H9 (cell line): Measurements from ENCODE around the gene SRPX. TPM values are rescaled to one million over a fixed set of nuclear protein-coding genes. Genes with fewer than 3 reads are reported as not detected.

Source experiments
- DNase-seq: peaks from one replicate; pipeline ENCODE4 v3.0.0-alpha.2; 2017
- H2AFZ ChIP-seq: one replicate; pipeline ENCODE4 v1.6.1; 2013; ENCODE audit warnings: mild to moderate bottlenecking, low read length, control low read depth, moderate library complexity
- H2AK5ac ChIP-seq: 2 replicates; pipeline ENCODE4 v1.6.1; 2013; ENCODE audit warnings: low read length, control low read depth, mixed read lengths; ENCODE audit not compliant: insufficient read length
- H2BK120ac ChIP-seq: one replicate; pipeline ENCODE4 v1.6.1; 2013; ENCODE audit warnings: low read depth, mild to moderate bottlenecking, low read length, control low read depth, inconsistent platforms; ENCODE audit not compliant: poor library complexity, severe bottlenecking
- H2BK12ac ChIP-seq: 2 replicates; pipeline ENCODE4 v1.6.1; 2013; ENCODE audit warnings: low read length, control low read depth, mixed read lengths, low read depth; ENCODE audit not compliant: insufficient read length
- H2BK15ac ChIP-seq: 2 replicates; pipeline ENCODE4 v1.6.1; 2013; ENCODE audit warnings: low read depth, low read length, control low read depth
- H2BK20ac ChIP-seq: one replicate; pipeline ENCODE4 v1.6.1; 2013; ENCODE audit warnings: low read depth, mild to moderate bottlenecking, low read length, control low read depth, inconsistent platforms; ENCODE audit not compliant: poor library complexity, severe bottlenecking
- H2BK5ac ChIP-seq: 2 replicates; pipeline ENCODE4 v1.6.1; 2013; ENCODE audit warnings: low read length, control low read depth, mixed read lengths; ENCODE audit not compliant: insufficient read length
- H3K14ac ChIP-seq: 2 replicates; pipeline ENCODE4 v1.6.1; 2013; ENCODE audit warnings: low read length, control low read depth; ENCODE audit not compliant: insufficient read depth
- H3K18ac ChIP-seq: 2 replicates; pipeline ENCODE4 v1.6.1; 2013; ENCODE audit warnings: low read depth, mild to moderate bottlenecking, mixed read lengths, low read length, control low read depth; ENCODE audit not compliant: insufficient read length
- H3K23ac ChIP-seq: 2 replicates; pipeline ENCODE4 v1.6.1; 2013; ENCODE audit warnings: low read length, control low read depth, mixed read lengths, low read depth; ENCODE audit not compliant: insufficient read length
- H3K23me2 ChIP-seq: 2 replicates; pipeline ENCODE4 v1.6.1; 2013; ENCODE audit warnings: low read depth, mild to moderate bottlenecking, mixed read lengths, low read length, control low read depth; ENCODE audit not compliant: insufficient read length, poor library complexity, severe bottlenecking
- H3K27ac ChIP-seq: 2 replicates; pipeline ENCODE4 v1.5.1; 2013; ENCODE audit warnings: low read length, control low read depth, mixed read lengths, low read depth; ENCODE audit not compliant: insufficient read length
- H3K27me3 ChIP-seq: 2 replicates; pipeline ENCODE4 v1.6.1; 2013; ENCODE audit warnings: low read length, control low read depth, inconsistent platforms; ENCODE audit not compliant: insufficient read depth
- H3K4ac ChIP-seq: 2 replicates; pipeline ENCODE4 v1.6.1; 2013; ENCODE audit warnings: low read depth, mild to moderate bottlenecking, control low read depth, inconsistent platforms, low read length, moderate library complexity
- H3K4me1 ChIP-seq: 2 replicates; pipeline ENCODE4 v1.6.1; 2013; ENCODE audit warnings: low read length, control low read depth, inconsistent platforms; ENCODE audit not compliant: insufficient read depth
- H3K4me2 ChIP-seq: 2 replicates; pipeline ENCODE4 v1.6.1; 2013; ENCODE audit warnings: low read length, control low read depth, mixed read lengths; ENCODE audit not compliant: insufficient read length, insufficient read depth
- H3K56ac ChIP-seq: 2 replicates; pipeline ENCODE4 v1.6.1; 2013; ENCODE audit warnings: low read depth, mild to moderate bottlenecking, mixed read lengths, low read length, control low read depth; ENCODE audit not compliant: insufficient read length
- H3K79me1 ChIP-seq: 2 replicates; pipeline ENCODE4 v1.6.1; 2013; ENCODE audit warnings: low read depth, mild to moderate bottlenecking, moderate library complexity, low read length, control low read depth, inconsistent platforms; ENCODE audit not compliant: insufficient read depth, poor library complexity, severe bottlenecking
- H3K79me2 ChIP-seq: 2 replicates; pipeline ENCODE4 v1.6.1; 2013; ENCODE audit warnings: low read length, control low read depth, inconsistent platforms; ENCODE audit not compliant: insufficient read depth
- H3K9ac ChIP-seq: 2 replicates; pipeline ENCODE4 v1.6.1; 2013; ENCODE audit warnings: low read length, control low read depth, mixed read lengths; ENCODE audit not compliant: insufficient read length; ENCODE audit errors: extremely low read depth
- H3K9me3 ChIP-seq: one replicate; pipeline ENCODE4 v1.6.1; 2013; ENCODE audit warnings: low read depth, low read length, inconsistent platforms; ENCODE audit not compliant: control insufficient read depth
- H3T11ph ChIP-seq: one replicate; pipeline ENCODE4 v1.6.1; 2013; ENCODE audit warnings: mild to moderate bottlenecking, low read length, control low read depth, inconsistent platforms
- H4K20me1 ChIP-seq: one replicate; pipeline ENCODE4 v1.6.1; 2013; ENCODE audit not compliant: control insufficient read depth, insufficient read length, insufficient read depth
- H4K5ac ChIP-seq: 2 replicates; pipeline ENCODE4 v1.6.1; 2013; ENCODE audit warnings: low read depth, mild to moderate bottlenecking, mixed read lengths, low read length, control low read depth; ENCODE audit not compliant: insufficient read length
- H4K8ac ChIP-seq: replicated peaks from 2 replicates; pipeline ENCODE4 v1.6.1; 2013; ENCODE audit warnings: low read length, control low read depth, mixed read lengths, low read depth; ENCODE audit not compliant: insufficient read length
- H4K91ac ChIP-seq: 2 replicates; pipeline ENCODE4 v1.6.1; 2013; ENCODE audit warnings: low read depth, mild to moderate bottlenecking, moderate library complexity, mixed read lengths, low read length, control low read depth; ENCODE audit not compliant: insufficient read length
- H3K27ac Mint-ChIP-seq, 3 experiments: 2 replicates in 2 of 3; 3 replicates in 1 of 3; pipeline ENCODE4 v1.8.0; 2020 to 2021; ENCODE audit warnings: mixed read lengths in 3 of 3, mild to moderate bottlenecking in 1 of 3, moderate library complexity in 1 of 3
- H3K27me3 Mint-ChIP-seq: 2 replicates; pipeline ENCODE4 v1.8.0; 2021; ENCODE audit warnings: low read depth, mild to moderate bottlenecking, moderate library complexity, mixed read lengths
- H3K36me3 Mint-ChIP-seq, 3 experiments: 2 replicates in 2 of 3; 3 replicates in 1 of 3; pipeline ENCODE4 v1.8.0; 2020 to 2021; ENCODE audit warnings: low read depth in 3 of 3, mixed read lengths in 3 of 3; ENCODE audit not compliant: insufficient read depth in 1 of 3
- H3K4me1 Mint-ChIP-seq, 2 experiments: 2 replicates each; pipeline ENCODE4 v1.8.0; 2020; ENCODE audit warnings: mixed read lengths in 2 of 2
- H3K4me3 Mint-ChIP-seq, 2 experiments: 2 replicates in 1 of 2; 3 replicates in 1 of 2; pipeline ENCODE4 v1.8.0; 2020 to 2021; ENCODE audit warnings: mild to moderate bottlenecking in 2 of 2, mixed read lengths in 2 of 2, moderate library complexity in 1 of 2
- H3K9me3 Mint-ChIP-seq, 2 experiments: 2 replicates in 1 of 2; 3 replicates in 1 of 2; pipeline ENCODE4 v1.8.0; 2020; ENCODE audit warnings: mild to moderate bottlenecking in 2 of 2, mixed read lengths in 2 of 2, moderate library complexity in 1 of 2
- WGBS: extraction: QIAGEN DNeasy Blood & Tissue Kit; methylation state at CpG from one replicate; pipeline ENCODE4 v1.1.7; 2013; ENCODE audit warnings: missing lambda C conversion rate, low lambda C conversion rate, mixed read lengths; ENCODE audit not compliant: insufficient read length; ENCODE audit errors: extremely low coverage; 5-methylcytosine and 5-hydroxymethylcytosine counted together
- total RNA-seq: library from RNA; stranded (reverse); gene quantifications from 2 replicates; pipeline ENCODE4 v1.2.1, GENCODE V29; 2021
- TF ChIP-seq, protein P1 (sequence below): fragments of 200-600 bp; sonication (generic); conservative IDR thresholded peaks from 3 replicates; pipeline ENCODE4 v1.8.0; 2021; ENCODE audit warnings: antibody characterized with exemption, mild to moderate bottlenecking

SRPX gene
- total RNA-seq, 1 experiment from 2014 or later: 2.8 TPM

DNA sequence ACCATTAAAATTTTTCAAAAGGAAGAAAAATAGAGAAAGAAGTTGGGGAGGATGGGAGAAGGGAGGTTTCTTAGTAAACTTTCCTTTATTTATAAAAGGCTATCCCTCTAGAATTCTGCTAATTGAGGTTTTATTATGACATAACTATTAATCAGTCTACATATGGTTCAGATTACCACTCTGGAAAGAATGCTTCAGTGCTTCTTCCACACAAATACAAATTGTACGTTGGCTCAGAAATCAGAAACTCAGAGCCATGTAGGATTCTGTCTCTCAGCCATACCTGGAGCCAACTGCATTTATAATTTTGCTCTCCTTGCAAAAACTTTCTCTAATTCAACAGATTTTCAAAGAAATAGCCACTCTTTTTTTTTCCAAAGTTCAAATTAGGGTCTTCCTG, 37.1 kb downstream of the SRPX start:
- H3K18ac ChIP-seq: no peak overlapping the region
- no peaks in the 10 kb centered on the region for H3K79me1 ChIP-seq
- no peaks in the 10 kb centered on the region for H4K20me1 ChIP-seq
- H4K5ac ChIP-seq: no peak overlapping the region
- DNase-seq: no peak
- H3K4me2 ChIP-seq: no peak overlapping the region
- no peaks in the 10 kb centered on the region for H3K4me1 ChIP-seq
- no peak overlapping the region for H3K56ac ChIP-seq
- H2BK120ac ChIP-seq: no peak overlapping the region
- TF ChIP-seq, protein P1, sequence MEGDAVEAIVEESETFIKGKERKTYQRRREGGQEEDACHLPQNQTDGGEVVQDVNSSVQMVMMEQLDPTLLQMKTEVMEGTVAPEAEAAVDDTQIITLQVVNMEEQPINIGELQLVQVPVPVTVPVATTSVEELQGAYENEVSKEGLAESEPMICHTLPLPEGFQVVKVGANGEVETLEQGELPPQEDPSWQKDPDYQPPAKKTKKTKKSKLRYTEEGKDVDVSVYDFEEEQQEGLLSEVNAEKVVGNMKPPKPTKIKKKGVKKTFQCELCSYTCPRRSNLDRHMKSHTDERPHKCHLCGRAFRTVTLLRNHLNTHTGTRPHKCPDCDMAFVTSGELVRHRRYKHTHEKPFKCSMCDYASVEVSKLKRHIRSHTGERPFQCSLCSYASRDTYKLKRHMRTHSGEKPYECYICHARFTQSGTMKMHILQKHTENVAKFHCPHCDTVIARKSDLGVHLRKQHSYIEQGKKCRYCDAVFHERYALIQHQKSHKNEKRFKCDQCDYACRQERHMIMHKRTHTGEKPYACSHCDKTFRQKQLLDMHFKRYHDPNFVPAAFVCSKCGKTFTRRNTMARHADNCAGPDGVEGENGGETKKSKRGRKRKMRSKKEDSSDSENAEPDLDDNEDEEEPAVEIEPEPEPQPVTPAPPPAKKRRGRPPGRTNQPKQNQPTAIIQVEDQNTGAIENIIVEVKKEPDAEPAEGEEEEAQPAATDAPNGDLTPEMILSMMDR: no peak
- no peak overlapping the region for H2AK5ac ChIP-seq
- WGBS: no CpG with 5 or more reads among the region's 1 CpG
- Mint-ChIP-seq H3K27ac (no peak overlapping the region), H3K27me3 (peaks cover 1% of the 10 kb centered on the region; the same call in 1 of the 2 replicates), H3K36me3 (no peaks in the 10 kb centered on the region; a peak in 2 of 7 replicates), H3K4me3 (no peak overlapping the region), H3K9me3 (peaks cover 31 to 33% of the 10 kb centered on the region in 2 experiments), H3K4me1 (no peaks in the 10 kb centered on the region)
- no peaks in the 10 kb centered on the region for H3K23me2 ChIP-seq
- no peak overlapping the region for H2BK5ac ChIP-seq
- H2BK20ac ChIP-seq: no peak overlapping the region
- no peak overlapping the region for H3K27ac ChIP-seq
- H4K8ac ChIP-seq: no peak overlapping the region
- H3T11ph ChIP-seq: no peak overlapping the region
- no peak overlapping the region for H3K4ac ChIP-seq
- H2BK15ac ChIP-seq: no peak overlapping the region
- no peaks in the 10 kb centered on the region for H3K9me3 ChIP-seq
- H3K27me3 ChIP-seq: no peaks in the 10 kb centered on the region
- H3K23ac ChIP-seq: no peak overlapping the region
- no peak overlapping the region for H2BK12ac ChIP-seq
- H2AFZ ChIP-seq: no peak overlapping the region
- no peak overlapping the region for H3K14ac ChIP-seq
- H4K91ac ChIP-seq: no peak overlapping the region
- H3K9ac ChIP-seq: no peak overlapping the region
- H3K79me2 ChIP-seq: no peaks in the 10 kb centered on the region
